RPMI7951 (cell line): ENCODE data around the gene NOTCH1. TPM values are rescaled to one million over a fixed set of nuclear protein-coding genes. Genes with fewer than 3 reads are reported as not detected.

Source experiments
- DNase-seq: peaks from one replicate; pipeline ENCODE4 v3.0.0-alpha.2; 2012; ENCODE audit warnings: low read depth
- total RNA-seq: library from RNA; depleted of rRNA; stranded (reverse); fragments of >200 nt; shearing (Covaris generic); gene quantifications from 2 replicates; pipeline ENCODE4 v1.2.3, GENCODE V29; 2014

Gene NOTCH1
- total RNA-seq, 1 experiment from 2014 or later = 1.8 TPM

DNA sequence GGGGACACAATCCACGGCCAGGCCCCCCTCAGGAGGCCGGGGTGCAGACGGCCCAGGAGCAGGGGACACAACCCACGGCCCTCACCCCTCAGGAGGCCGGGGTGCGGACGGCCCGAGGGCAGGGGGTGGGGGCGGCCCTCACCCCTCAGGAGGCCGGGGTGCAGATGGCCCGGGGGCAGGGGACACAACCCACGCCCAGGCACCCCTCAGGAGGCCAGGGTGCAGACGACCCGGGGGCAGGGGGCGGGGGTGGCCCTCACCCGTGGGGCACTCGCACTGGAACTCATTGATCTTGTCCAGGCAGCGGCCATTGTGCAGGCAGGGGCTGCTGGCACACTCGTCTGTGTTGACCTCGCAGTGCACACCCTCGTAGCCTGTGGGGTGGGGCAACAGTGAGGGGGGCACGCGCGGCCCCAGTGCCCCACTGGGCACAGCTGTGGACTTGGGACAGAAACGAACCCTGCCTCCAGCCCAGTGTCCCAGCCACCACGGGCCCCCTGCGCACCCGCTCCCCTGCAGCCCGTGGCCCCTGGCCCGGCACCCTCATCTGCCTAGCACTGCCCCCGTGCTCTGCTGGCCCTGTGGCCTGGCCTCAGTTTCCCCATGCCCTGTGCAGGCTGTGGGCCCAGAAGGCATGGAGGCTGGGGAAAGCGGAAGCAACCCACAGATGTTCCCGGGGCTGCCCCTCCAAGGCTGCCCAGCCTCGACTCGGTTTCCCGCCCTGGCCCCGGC is 28.7 kb downstream of the NOTCH1 start:
- DNase-seq = no peak

DNA sequence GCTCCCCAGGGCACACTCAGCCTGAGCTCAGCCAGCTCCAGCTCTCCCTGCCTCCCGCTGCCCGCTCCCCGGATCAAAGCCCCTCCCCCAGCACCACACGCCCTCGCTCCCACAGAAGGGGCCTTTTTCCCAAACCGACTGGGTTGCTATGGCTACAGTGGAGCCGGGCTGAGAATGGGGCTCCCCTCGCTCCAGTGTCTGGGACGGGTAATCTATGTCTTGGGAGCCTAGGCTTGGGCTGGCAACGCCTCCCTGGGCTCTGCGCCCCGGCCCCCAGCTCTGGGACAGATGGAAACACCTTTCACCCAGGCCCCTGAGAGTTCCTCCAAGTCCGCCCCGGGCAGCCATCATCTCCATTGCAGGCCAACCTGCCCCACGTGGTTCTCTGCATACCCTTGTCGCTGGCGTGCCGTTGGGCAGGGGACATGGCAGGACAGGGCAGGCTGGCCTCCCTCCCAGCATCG is 29.6 kb downstream of the NOTCH1 start:
- DNase-seq = no peak

DNA sequence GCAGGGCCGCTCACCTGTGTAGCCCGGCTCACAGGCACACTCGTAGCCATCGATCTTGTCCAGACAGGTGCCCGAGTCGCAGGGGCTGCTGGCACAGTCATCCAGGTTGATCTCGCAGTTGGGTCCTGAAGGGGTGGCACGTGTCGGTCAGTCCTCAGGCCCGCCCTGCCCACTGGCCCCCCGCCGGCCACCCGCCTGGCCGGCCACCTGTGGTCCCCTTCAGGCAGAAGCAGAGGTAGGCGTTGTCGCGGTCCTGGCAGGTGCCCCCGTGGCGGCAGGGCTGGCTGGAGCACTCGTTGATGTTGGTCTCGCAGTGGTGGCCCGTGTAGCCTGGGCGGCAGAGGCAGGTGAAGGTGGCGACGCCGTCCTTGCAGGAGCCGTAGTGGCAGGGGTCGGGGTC is 30.6 kb downstream of the NOTCH1 start:
- no peak for DNase-seq

DNA sequence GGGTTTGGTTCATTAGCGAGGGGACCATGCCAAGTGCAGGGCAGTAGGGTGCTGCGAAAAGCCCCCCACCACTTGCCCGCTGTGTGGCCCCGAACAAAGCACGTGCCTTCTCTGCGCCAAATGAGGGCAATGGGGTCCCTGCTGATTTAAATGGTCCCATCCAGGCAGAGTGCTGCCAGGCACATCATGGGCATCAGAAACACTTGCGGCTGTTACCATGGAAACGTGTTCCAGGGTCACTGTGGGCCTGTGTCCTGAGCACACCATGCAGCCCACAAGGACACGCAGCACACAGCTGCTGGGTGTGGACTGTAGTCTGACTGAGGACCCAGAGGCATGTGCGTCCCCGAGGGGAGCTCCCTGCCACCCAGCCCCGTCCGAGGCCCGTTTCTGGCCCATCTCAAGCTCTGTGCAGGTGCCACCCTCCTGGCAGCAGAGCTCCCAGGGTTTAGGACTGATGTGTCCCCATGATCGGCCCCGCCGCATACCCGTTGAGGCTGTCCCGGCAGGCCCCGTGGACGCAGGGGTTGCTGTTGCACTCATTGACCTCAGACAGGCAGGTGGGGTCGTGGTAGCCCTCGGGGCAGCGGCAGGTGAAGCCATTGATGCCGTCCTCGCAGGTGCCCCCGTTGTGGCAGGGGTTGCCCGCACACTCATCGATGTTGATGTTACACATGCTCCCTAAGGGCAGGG is 31.7 kb downstream of the NOTCH1 start:
- no peak for DNase-seq

DNA sequence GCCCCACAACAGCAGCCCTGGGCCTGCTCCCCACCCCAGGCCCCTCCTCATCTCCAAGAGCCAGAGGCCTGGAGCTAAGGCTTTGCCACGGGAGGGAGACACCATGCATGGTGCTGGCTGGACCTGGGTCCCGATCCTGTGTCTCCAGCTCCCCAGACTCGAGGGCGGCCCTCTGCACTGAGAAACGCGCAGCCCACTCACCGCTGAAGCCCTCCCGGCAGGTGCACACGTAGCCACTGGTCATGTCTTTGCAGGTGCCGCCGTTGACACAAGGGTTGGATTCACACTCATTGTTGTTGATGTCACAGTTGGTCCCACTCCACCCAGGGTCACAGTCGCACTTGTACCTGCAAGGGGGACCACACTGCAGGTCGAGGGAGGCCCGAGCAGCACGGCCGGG is 32.7 kb downstream of the NOTCH1 start:
- no peak for DNase-seq

DNA sequence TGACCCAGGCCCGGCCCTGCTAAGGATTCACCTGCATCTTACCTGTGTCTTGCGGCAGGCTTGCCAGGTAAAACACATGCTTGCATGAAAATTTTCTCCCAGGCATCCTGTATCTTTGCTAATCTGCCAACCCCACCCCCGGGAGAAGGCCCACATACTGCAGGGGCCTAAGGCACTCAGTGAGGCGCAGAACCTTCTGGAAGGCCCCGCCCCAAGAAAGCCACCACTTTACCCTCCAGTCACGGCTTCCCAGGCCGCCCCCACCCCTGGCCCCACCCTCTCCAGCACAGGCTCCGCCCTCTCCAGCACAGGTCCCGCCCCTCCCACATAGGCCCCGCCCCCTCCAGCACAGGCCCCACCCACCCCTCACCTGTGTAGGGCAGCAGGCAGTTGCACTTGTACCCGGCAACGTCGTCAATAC is 33.2 kb downstream of the NOTCH1 start:
- no peak for DNase-seq

DNA sequence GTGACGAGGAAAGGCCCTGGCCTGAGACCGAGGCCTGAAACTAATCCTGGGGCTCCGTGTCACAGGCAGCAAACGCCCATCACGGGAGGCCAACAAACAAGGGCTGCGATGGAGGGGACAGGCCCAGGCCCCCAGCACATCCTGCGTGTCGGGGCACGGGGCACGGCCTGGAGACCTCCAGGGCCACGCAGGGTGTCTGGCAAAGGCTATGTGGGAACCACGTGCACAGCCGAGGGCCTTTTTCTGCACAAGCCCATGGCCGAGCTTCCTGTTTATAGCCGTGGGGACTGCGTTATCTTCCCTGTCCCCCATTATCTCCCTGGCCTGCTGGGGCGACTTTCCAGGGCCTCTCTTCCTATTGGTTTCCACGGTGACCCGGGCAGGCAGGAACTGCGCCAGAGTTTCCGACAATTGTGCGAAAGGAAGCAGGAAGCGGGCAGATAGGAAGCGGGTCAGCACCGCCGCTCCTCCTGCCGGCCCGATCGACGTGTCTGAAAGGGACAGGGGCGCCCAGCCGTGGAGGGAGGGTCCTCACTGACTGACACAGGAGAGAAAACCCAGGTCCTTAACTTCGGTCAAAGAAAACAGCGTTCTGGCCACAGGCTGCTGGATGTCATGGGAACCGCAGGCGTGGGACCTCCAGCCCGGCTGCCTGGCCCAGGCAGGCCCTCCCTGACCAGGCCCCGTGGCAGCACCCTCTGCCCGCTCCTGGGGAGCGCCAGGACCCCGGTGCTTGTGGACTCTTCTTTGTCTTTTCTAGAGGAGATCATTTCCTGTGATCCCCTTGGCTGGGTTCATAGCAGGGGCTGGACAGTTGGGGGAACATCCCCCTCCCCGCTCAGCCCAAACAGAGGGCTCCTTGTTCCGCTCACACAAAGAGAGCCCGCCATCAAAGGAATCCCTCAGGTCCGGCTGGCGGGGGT is 33.9 kb downstream of the NOTCH1 start:
- DNase-seq = no peak

DNA sequence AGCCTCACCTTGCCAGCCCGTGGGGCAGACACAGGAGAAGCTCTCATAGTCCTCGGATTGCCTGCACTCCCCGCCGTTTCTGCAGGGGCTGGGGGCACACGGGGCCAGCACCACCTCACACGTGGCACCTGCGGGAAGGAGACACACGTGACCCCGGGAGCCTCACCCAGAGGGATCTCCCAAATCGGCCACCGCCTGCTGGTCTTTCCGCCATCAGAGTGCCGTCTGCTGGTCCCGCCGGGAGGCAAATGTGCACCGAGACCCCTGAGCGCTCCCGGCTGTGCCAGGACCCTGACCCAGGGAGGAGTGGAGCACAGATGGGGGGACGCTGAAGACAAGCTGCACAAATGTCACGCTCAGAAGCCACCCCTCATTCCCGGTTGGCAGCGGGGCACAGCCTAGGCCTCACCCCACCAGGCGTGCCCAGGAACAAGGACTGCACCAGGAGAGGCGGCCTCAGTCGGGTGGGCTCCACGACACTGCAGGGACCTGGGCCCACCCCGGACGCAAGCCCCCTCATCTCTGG is 34.6 kb downstream of the NOTCH1 start:
- DNase-seq = no peak

DNA sequence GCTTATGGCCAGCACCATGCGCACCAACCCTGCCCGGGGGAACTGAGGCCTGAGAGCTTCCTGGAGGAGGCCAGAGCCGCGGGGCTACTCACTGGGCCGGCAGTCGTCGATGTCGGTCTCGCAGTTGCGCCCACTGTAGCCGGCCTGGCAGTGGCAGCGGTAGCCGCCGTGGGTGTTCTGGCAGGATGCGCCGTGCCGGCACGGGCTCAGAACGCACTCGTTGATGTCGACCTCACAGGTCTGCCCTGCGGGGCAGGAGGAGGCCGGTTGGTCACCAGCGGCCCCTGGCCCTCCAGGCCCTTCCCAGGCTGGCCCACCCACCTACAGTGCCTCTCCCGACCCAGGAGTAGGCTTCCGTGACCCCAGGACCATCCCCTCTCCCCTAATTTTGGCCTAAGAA is 35.3 kb downstream of the NOTCH1 start:
- no peak for DNase-seq

DNA sequence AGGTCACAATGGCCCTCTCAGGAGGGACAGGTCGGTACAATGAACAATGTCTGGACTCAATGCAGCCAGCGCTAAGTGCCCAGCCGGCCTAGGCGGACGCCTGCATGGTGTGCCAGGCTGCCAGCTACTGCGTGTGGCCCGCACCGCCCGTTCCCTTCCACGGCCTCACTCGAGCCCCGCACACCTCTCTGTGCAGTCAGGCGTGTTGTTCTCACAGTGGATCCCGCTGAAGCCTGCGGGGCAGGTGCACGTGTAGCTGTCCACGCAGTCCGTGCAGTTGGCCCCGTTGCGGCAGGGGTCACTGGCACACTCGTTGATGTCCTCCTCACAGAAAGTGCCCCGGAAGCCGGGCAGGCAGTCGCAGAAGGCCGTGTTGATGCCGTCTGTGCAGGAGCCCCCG is 36.3 kb downstream of the NOTCH1 start:
- no peak for DNase-seq

DNA sequence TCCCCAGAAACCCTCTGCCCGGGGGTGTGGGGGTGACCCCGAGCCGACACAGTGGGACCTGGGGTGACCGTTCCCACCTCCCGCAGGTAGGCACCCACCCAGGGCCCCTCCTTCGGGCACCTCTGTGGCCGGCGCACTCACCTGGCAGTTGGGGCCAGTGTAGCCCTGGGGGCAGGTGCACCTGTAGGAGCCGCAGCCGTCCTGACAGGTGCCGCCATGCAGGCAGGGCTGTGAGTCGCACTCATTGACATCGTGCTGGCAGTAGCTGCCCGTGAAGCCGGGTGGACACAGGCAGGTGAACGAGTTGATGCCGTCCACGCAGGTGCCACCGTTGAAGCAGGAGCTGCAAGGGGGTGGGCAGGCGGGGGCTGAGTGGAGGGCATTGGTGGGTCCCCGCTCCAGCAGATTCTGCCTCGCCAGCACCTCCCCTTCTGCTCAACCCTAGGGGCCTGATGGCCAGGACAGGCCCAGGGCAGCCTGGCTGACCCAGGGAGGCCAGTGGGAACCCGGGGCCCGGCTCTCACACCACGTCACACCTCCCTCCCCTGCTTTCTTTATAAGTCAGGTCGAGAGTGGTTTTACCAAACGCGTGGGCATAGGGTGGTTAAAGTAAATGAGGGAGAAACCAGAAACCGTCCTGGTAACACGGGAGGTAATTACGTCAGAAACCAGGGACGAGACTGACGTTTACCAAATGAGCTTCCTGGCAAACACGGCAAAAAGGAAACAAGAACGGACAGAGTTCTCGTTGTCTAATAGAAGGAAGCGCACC is 36.9 kb downstream of the NOTCH1 start:
- DNase-seq = no peak

DNA sequence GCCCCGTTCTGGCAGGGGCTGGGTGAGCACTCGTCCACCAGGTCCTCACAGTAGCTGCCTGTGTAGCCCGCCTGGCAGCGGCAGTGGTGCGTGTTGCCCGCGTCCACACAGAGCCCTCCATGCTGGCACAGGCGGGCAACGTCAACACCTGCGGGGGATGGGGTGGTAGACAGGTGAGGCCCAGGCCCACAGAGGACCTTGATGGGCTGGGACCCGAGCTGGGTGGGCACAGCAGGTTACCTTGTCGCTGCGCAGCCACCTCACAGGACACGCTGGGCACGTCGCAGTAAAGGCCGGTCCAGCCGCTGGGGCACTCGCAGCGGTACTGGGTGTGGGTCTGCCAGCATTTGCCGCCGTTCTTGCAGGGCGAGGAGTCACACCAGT is 37.9 kb downstream of the NOTCH1 start:
- no peak for DNase-seq

DNA sequence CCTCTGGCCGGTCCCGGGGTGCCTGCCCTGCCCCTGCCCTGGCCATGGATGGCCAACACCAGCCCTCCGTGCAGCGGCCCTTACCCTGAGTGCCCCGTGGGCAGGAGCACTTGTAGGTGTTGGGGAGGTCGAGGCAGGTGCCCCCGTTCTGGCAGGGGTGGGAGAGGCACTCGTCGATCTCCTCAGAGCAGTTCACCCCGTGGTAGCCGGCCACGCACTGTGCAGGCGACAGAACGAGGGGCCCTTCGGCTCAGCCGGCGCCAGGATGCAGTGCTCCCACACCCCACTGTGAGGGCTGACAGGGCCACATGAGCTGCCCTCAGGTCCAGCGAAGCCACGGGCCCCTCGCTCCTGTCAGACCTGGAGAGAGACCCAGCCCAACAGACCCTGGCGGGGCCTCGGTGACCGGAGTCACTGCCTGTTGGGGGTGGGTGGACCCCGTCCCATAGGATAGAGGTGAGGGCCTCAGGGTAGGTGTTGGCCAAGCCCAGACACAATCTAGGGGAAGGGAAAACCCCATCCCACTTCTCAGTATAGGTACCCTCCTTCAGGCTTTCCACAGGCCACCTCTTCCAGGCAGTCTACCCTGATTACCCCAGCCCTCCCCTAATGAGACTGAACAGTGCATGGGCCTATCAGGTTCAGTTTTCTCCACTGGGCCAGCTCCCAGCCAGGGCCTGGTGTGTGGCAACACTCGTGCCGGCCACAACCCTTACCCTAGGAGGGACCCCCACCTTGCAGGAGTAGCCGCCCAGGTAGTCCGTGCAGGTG is 38.4 kb downstream of the NOTCH1 start:
- no peak for DNase-seq

DNA sequence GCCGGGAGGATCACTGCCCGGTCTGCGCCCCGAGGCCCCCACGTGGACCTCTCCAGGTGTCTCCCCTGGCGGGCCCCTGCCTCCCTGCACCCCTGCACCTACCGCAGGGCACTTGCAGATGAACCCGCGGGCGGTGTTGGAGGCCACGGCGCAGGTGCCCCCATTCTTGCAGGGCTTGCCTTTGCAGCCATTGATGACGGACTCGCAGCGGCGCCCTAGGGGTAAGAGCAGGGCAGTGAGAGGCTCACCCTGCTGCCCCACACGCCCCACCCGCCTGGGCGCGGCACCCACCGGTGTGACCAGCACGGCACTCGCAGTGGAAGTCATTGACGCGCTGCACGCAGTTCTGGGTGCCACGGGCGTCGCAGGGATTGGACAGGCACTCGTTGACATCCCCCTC is 39.4 kb downstream of the NOTCH1 start:
- no peak for DNase-seq

DNA sequence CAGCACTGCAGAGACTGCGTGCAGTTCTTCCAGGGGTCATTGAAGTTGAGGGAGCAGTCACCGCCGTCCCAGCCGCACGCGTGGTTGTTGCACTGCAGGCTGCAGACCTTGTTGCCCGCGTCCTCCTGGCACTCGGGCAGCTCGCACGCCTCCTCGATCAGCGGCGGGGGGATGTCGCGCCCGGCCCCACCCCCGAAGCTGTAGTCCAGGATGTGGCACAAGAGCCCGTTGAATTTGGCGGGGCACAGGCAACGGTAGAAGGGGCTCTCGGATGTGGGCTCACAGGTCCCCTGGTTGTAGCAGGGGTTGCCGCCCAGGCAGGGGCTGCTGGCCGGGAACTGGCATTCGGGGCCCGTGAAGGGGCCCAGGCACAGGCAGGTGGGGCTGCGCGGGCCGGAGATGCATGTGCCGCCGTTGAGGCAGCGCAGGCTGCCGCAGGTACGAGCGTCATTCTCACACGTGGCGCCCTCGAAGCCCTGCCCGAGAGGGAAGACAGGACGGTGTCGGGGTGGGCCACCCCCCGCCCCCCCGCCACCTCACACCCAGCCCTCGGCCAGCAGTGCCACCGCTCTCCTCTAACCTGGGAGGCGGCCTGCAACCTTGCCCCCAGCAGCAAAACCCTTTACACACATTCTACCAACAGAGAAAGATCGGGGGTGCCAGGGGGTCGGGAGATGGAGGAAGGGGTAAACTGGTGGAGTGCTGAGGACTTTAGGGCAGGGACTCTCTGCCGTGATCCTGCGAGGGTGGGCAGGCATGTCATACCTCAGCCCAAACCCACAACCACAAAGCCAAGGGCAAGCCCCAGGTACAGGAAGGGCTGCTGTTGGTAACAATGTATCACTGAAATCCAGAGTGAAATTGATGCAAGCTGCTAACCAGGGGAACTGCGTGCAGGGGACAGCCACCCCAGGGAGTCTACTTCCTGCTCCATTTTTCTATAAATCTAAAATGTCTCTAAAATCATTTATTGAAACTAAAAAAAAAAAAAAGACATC is 40.1 kb downstream of the NOTCH1 start:
- DNase-seq = no peak

DNA sequence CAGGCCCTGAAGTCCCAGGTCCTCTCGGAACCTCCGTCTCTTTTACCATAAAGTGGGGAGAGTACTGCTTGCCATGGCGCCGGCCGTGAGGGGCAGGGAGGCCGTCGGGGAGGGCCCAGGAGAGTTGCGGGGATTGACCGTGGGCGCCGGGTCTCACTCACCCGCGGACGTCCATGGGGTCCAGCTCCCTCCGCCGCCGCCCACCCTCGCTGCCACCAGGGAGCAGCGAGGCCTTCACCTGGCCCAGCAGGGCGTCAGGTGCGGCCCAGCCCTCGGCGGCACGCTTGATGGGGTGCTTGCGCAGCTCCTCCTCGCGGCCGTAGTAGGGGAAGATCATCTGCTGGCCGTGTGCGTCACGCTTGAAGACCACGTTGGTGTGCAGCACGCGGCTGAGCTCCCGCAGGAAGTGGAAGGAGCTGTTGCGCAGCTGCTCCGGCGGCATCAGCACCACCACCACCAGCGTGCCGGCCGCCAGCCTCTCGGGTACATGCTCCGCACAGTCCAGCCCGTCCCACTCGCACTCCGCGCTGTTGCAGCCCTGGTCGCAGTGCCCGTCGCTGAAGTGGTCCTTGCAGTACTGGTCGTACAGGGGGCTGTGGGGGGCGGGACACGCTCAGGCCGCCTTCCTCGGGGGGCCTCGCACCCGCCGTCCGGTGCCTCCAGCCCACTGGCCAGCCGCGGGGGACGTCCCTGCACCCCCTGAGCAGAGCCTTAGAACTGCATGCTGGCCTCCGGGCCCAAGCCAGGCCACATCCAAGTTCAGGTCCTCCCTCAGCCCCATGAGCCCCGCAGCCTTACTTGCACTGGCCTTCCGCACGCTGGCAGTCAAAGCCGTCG is 41.1 kb downstream of the NOTCH1 start:
- no peak for DNase-seq

DNA sequence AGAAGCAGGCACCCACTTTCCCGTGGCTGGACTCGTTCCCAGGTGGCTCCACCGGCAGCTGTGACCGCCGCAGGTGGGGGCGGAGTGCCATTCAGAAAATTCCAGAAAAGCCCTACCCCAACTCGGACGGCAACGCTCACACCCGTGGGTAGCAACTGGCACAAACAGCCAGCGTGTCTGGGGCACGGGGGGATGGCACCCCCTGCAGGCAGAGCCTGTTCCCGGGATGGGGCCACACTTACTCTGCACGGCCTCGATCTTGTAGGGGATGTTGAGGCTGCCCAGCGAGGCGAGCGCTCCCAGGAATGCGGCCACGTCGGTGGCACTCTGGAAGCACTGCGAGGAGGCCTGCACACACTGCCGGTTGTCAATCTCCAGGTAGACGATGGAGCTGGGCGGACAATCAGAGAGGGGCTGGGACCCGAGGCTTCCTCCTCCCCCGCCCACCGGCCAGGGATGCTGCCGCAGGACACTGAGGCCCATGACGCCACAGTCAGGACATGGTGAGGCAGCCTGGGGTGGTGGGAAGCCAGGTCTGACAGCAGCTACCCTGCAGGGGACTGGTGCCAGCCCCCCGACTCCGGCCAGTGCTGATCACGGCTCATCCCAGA is 42.8 kb downstream of the NOTCH1 start:
- no peak for DNase-seq

DNA sequence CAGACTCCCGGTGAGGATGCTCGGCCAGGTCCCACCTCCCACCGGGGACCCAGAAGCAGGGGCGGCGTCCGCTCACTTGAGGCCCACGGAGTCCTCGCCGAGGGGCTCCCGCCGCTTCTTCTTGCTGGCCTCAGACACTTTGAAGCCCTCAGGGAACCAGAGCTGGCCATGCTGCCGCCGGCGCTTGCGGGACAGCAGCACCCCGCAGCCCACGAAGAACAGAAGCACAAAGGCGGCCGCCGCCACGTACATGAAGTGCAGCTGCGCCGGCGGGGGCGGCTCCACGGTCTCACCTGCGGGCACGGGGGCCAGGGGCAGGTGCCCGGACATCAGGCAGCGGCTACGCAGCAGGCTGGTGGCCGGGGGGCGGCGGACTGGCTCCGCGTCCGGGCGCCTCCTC is 43.7 kb downstream of the NOTCH1 start:
- no peak for DNase-seq
